H9 (cell line): ENCODE data around the gene WDR37. TPM values are rescaled to one million over a fixed set of nuclear protein-coding genes. Genes with fewer than 3 reads are reported as not detected.
A peak's percentile ranks its signal among the peaks of the same experiment; 100 is the strongest.

Experiments used
- DNase-seq: peaks from one replicate; pipeline ENCODE4 v3.0.0-alpha.2; 2017
- H2AFZ ChIP-seq: one replicate; pipeline ENCODE4 v1.6.1; 2013; ENCODE audit warnings: mild to moderate bottlenecking, low read length, control low read depth, moderate library complexity
- H2AK5ac ChIP-seq: 2 replicates; pipeline ENCODE4 v1.6.1; 2013; ENCODE audit warnings: low read length, control low read depth, mixed read lengths; ENCODE audit not compliant: insufficient read length
- H2BK120ac ChIP-seq: one replicate; pipeline ENCODE4 v1.6.1; 2013; ENCODE audit warnings: low read depth, mild to moderate bottlenecking, low read length, control low read depth, inconsistent platforms; ENCODE audit not compliant: poor library complexity, severe bottlenecking
- H2BK12ac ChIP-seq: 2 replicates; pipeline ENCODE4 v1.6.1; 2013; ENCODE audit warnings: low read length, control low read depth, mixed read lengths, low read depth; ENCODE audit not compliant: insufficient read length
- H2BK15ac ChIP-seq: 2 replicates; pipeline ENCODE4 v1.6.1; 2013; ENCODE audit warnings: low read depth, low read length, control low read depth
- H2BK20ac ChIP-seq: one replicate; pipeline ENCODE4 v1.6.1; 2013; ENCODE audit warnings: low read depth, mild to moderate bottlenecking, low read length, control low read depth, inconsistent platforms; ENCODE audit not compliant: poor library complexity, severe bottlenecking
- H2BK5ac ChIP-seq: 2 replicates; pipeline ENCODE4 v1.6.1; 2013; ENCODE audit warnings: low read length, control low read depth, mixed read lengths; ENCODE audit not compliant: insufficient read length
- H3K14ac ChIP-seq: 2 replicates; pipeline ENCODE4 v1.6.1; 2013; ENCODE audit warnings: low read length, control low read depth; ENCODE audit not compliant: insufficient read depth
- H3K18ac ChIP-seq: 2 replicates; pipeline ENCODE4 v1.6.1; 2013; ENCODE audit warnings: low read depth, mild to moderate bottlenecking, mixed read lengths, low read length, control low read depth; ENCODE audit not compliant: insufficient read length
- H3K23ac ChIP-seq: 2 replicates; pipeline ENCODE4 v1.6.1; 2013; ENCODE audit warnings: low read length, control low read depth, mixed read lengths, low read depth; ENCODE audit not compliant: insufficient read length
- H3K23me2 ChIP-seq: 2 replicates; pipeline ENCODE4 v1.6.1; 2013; ENCODE audit warnings: low read depth, mild to moderate bottlenecking, mixed read lengths, low read length, control low read depth; ENCODE audit not compliant: insufficient read length, poor library complexity, severe bottlenecking
- H3K27ac ChIP-seq: 2 replicates; pipeline ENCODE4 v1.5.1; 2013; ENCODE audit warnings: low read length, control low read depth, mixed read lengths, low read depth; ENCODE audit not compliant: insufficient read length
- H3K27me3 ChIP-seq: 2 replicates; pipeline ENCODE4 v1.6.1; 2013; ENCODE audit warnings: low read length, control low read depth, inconsistent platforms; ENCODE audit not compliant: insufficient read depth
- H3K4ac ChIP-seq: 2 replicates; pipeline ENCODE4 v1.6.1; 2013; ENCODE audit warnings: low read depth, mild to moderate bottlenecking, control low read depth, inconsistent platforms, low read length, moderate library complexity
- H3K4me1 ChIP-seq: 2 replicates; pipeline ENCODE4 v1.6.1; 2013; ENCODE audit warnings: low read length, control low read depth, inconsistent platforms; ENCODE audit not compliant: insufficient read depth
- H3K4me2 ChIP-seq: 2 replicates; pipeline ENCODE4 v1.6.1; 2013; ENCODE audit warnings: low read length, control low read depth, mixed read lengths; ENCODE audit not compliant: insufficient read length, insufficient read depth
- H3K56ac ChIP-seq: 2 replicates; pipeline ENCODE4 v1.6.1; 2013; ENCODE audit warnings: low read depth, mild to moderate bottlenecking, mixed read lengths, low read length, control low read depth; ENCODE audit not compliant: insufficient read length
- H3K79me1 ChIP-seq: 2 replicates; pipeline ENCODE4 v1.6.1; 2013; ENCODE audit warnings: low read depth, mild to moderate bottlenecking, moderate library complexity, low read length, control low read depth, inconsistent platforms; ENCODE audit not compliant: insufficient read depth, poor library complexity, severe bottlenecking
- H3K79me2 ChIP-seq: 2 replicates; pipeline ENCODE4 v1.6.1; 2013; ENCODE audit warnings: low read length, control low read depth, inconsistent platforms; ENCODE audit not compliant: insufficient read depth
- H3K9ac ChIP-seq: 2 replicates; pipeline ENCODE4 v1.6.1; 2013; ENCODE audit warnings: low read length, control low read depth, mixed read lengths; ENCODE audit not compliant: insufficient read length; ENCODE audit errors: extremely low read depth
- H3K9me3 ChIP-seq: one replicate; pipeline ENCODE4 v1.6.1; 2013; ENCODE audit warnings: low read depth, low read length, inconsistent platforms; ENCODE audit not compliant: control insufficient read depth
- H3T11ph ChIP-seq: one replicate; pipeline ENCODE4 v1.6.1; 2013; ENCODE audit warnings: mild to moderate bottlenecking, low read length, control low read depth, inconsistent platforms
- H4K20me1 ChIP-seq: one replicate; pipeline ENCODE4 v1.6.1; 2013; ENCODE audit not compliant: control insufficient read depth, insufficient read length, insufficient read depth
- H4K5ac ChIP-seq: 2 replicates; pipeline ENCODE4 v1.6.1; 2013; ENCODE audit warnings: low read depth, mild to moderate bottlenecking, mixed read lengths, low read length, control low read depth; ENCODE audit not compliant: insufficient read length
- H4K8ac ChIP-seq: replicated peaks from 2 replicates; pipeline ENCODE4 v1.6.1; 2013; ENCODE audit warnings: low read length, control low read depth, mixed read lengths, low read depth; ENCODE audit not compliant: insufficient read length
- H4K91ac ChIP-seq: 2 replicates; pipeline ENCODE4 v1.6.1; 2013; ENCODE audit warnings: low read depth, mild to moderate bottlenecking, moderate library complexity, mixed read lengths, low read length, control low read depth; ENCODE audit not compliant: insufficient read length
- H3K27ac Mint-ChIP-seq, 3 experiments: 2 replicates in 2 of 3; 3 replicates in 1 of 3; pipeline ENCODE4 v1.8.0; 2020 to 2021; ENCODE audit warnings: mixed read lengths in 3 of 3, mild to moderate bottlenecking in 1 of 3, moderate library complexity in 1 of 3
- H3K27me3 Mint-ChIP-seq: 2 replicates; pipeline ENCODE4 v1.8.0; 2021; ENCODE audit warnings: low read depth, mild to moderate bottlenecking, moderate library complexity, mixed read lengths
- H3K36me3 Mint-ChIP-seq, 3 experiments: 2 replicates in 2 of 3; 3 replicates in 1 of 3; pipeline ENCODE4 v1.8.0; 2020 to 2021; ENCODE audit warnings: low read depth in 3 of 3, mixed read lengths in 3 of 3; ENCODE audit not compliant: insufficient read depth in 1 of 3
- H3K4me1 Mint-ChIP-seq, 2 experiments: 2 replicates each; pipeline ENCODE4 v1.8.0; 2020; ENCODE audit warnings: mixed read lengths in 2 of 2
- H3K4me3 Mint-ChIP-seq, 2 experiments: 2 replicates in 1 of 2; 3 replicates in 1 of 2; pipeline ENCODE4 v1.8.0; 2020 to 2021; ENCODE audit warnings: mild to moderate bottlenecking in 2 of 2, mixed read lengths in 2 of 2, moderate library complexity in 1 of 2
- H3K9me3 Mint-ChIP-seq, 2 experiments: 2 replicates in 1 of 2; 3 replicates in 1 of 2; pipeline ENCODE4 v1.8.0; 2020; ENCODE audit warnings: mild to moderate bottlenecking in 2 of 2, mixed read lengths in 2 of 2, moderate library complexity in 1 of 2
- WGBS: extraction: QIAGEN DNeasy Blood & Tissue Kit; methylation state at CpG from one replicate; pipeline ENCODE4 v1.1.7; 2013; ENCODE audit warnings: missing lambda C conversion rate, low lambda C conversion rate, mixed read lengths; ENCODE audit not compliant: insufficient read length; ENCODE audit errors: extremely low coverage; 5-methylcytosine and 5-hydroxymethylcytosine counted together
- total RNA-seq: library from RNA; stranded (reverse); gene quantifications from 2 replicates; pipeline ENCODE4 v1.2.1, GENCODE V29; 2021
- TF ChIP-seq, protein P1 (sequence below): fragments of 200-600 bp; sonication (generic); conservative IDR thresholded peaks from 3 replicates; pipeline ENCODE4 v1.8.0; 2021; ENCODE audit warnings: antibody characterized with exemption, mild to moderate bottlenecking

Gene WDR37
- total RNA-seq, 1 experiment from 2014 or later, result 13.1 TPM

DNA sequence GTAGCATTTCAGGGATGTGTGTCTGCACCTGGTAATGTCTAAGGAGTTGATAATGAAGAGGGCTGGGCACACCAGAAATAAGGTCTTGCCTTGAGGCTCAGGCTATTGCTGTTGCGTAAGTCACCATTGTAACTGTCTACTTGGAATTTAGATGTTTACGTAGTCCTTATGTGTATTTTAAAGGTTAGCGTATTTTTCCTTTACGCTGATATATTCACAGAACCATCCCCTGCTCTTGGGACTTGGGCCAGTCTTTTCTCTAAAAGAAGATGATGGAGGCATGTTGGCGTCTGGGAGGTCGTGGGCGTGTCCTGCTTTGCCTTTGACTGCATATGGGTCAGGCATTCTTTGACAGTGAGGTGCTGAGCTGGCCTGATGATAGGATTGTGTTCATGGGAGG lies 14.7 kb downstream of the WDR37 start:
- Mint-ChIP-seq H3K9me3 (no peaks in the 10 kb centered on the region), H3K27me3 (no peaks in the 10 kb centered on the region), H3K4me3 (no peak overlapping the region), H3K27ac (no peak overlapping the region; a peak in 1 of 7 replicates), H3K36me3 (peaks cover 0 to 19% (median 7%) of the 10 kb centered on the region in 3 experiments; a peak in 5 of 7 replicates), H3K4me1 (peaks cover 6 to 14% of the 10 kb centered on the region in 2 experiments; a peak in 3 of 4 replicates)
- DNase-seq, result peak; percentile 53
- no peaks in the 10 kb centered on the region for H3K9me3 ChIP-seq
- H3K79me2 ChIP-seq, result no peaks in the 10 kb centered on the region
- no peak overlapping the region for H2AK5ac ChIP-seq
- no peak overlapping the region for H3K56ac ChIP-seq
- no peak overlapping the region for H2BK12ac ChIP-seq
- H3K18ac ChIP-seq, result no peak overlapping the region
- H3K79me1 ChIP-seq, result peaks cover 2% of the 10 kb centered on the region
- H4K8ac ChIP-seq, result no peak overlapping the region
- no peak overlapping the region for H3T11ph ChIP-seq
- TF ChIP-seq, protein P1, sequence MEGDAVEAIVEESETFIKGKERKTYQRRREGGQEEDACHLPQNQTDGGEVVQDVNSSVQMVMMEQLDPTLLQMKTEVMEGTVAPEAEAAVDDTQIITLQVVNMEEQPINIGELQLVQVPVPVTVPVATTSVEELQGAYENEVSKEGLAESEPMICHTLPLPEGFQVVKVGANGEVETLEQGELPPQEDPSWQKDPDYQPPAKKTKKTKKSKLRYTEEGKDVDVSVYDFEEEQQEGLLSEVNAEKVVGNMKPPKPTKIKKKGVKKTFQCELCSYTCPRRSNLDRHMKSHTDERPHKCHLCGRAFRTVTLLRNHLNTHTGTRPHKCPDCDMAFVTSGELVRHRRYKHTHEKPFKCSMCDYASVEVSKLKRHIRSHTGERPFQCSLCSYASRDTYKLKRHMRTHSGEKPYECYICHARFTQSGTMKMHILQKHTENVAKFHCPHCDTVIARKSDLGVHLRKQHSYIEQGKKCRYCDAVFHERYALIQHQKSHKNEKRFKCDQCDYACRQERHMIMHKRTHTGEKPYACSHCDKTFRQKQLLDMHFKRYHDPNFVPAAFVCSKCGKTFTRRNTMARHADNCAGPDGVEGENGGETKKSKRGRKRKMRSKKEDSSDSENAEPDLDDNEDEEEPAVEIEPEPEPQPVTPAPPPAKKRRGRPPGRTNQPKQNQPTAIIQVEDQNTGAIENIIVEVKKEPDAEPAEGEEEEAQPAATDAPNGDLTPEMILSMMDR, result no peak
- H2BK20ac ChIP-seq, result no peak overlapping the region
- no peak overlapping the region for H3K9ac ChIP-seq
- no peak overlapping the region for H2AFZ ChIP-seq
- H3K14ac ChIP-seq, result no peak overlapping the region
- H3K4me2 ChIP-seq, result no peak overlapping the region
- H3K23me2 ChIP-seq, result no peaks in the 10 kb centered on the region
- WGBS, result no CpG with 5 or more reads among the region's 7 CpGs
- no peak overlapping the region for H2BK15ac ChIP-seq
- no peaks in the 10 kb centered on the region for H4K20me1 ChIP-seq
- no peak overlapping the region for H4K5ac ChIP-seq
- H3K27ac ChIP-seq, result no peak overlapping the region
- no peak overlapping the region for H4K91ac ChIP-seq
- H3K4ac ChIP-seq, result no peak overlapping the region
- H3K23ac ChIP-seq, result no peak overlapping the region
- H2BK5ac ChIP-seq, result no peak overlapping the region
- no peak overlapping the region for H2BK120ac ChIP-seq
- 0 out of 2 replicates have a peak, but pooled peaks cover 3% of the 10 kb centered on the region for H3K4me1 ChIP-seq
- no peaks in the 10 kb centered on the region for H3K27me3 ChIP-seq
